ENCODE measurements around the gene SCAMP1.

- TF ChIP-seq CTCF (IDR thresholded peaks at IDR 0.05) (no peak), POLR2A (IDR thresholded peaks at IDR 0.05) (no peak)
Measured at GRCh38 chr5:78424665-78425064, 64.2 kb downstream of the SCAMP1 start.

Measured in uterus (tissue), 2 donors.